Activated CD4-positive, alpha-beta T cell treated with anti-CD3 and anti-CD28 coated beads for 48 hours (primary cell): ENCODE data around the gene GDI1.
"Not testable (repeated sequence)": the region's sequence is repeated elsewhere in the genome, so short reads cannot be mapped to it uniquely, and the experiment has no call there.

Experiments used
- DNase-seq: peaks from one replicate; pipeline ENCODE4 v3.0.0-alpha.2; 2020

Gene GDI1

DNA sequence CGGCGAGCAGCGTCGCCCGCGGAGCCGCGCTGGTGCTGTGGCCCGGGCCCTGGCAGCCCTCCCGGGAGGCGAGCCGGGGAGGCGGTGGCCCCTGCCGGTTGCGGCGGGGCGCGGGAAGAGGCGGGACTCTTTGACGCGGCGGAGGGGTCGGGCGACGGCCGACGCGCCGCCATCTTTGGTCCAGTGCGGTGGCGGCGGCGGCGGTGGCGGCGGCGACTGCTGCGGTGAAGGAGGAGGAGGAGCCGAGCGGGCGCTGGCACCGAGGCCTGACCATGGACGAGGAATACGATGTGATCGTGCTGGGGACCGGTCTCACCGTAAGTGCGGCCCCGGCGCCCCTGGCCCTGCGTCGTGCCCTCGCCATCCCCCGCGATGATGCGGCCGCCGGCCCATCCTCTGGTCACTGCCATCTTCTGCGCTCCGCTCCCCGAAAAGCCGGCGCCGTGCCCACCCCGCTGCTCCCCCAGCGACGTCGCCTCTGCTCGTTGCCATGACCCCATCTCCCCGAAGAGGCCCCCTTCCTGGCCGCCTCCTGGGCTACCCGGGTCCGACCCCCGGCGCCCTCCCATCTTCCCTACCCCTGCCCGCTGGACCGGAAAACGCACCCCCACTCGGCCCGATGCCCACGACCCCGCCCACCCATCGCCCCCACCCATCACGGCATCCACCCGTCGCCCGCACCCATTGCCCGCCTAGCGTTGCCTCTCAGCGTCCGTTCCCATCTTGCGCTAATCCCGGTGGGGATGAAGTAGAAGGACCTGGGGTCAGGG is at the start of gene GDI1:
Gene GDI1 (plus strand): TSS at position 172 of the 770 bp plus-strand sequence. CDS start 101 bp downstream, at position 273.
- peak; percentile 58 for DNase-seq

DNA sequence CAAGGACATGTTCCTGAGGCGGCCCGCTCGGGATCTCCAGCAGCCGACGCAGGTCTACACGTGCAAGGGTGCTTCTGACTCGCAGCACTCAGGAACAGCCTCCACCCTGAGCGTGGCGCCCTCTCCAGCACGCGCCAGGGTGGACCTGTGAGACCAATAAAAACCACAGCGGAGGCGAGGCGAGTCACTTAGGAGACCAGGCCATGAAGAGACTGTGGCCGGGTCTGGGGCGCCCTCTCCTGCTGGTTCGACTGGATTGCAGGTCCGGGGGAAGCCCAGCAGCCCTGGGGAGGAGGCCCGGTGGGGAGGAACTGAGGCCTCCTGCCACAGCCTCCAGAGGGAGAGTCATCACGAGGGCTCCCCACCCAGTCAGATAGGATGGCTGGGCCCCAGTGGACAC is 48.9 kb upstream of the GDI1 start:
- not testable (repeated sequence) for DNase-seq

DNA sequence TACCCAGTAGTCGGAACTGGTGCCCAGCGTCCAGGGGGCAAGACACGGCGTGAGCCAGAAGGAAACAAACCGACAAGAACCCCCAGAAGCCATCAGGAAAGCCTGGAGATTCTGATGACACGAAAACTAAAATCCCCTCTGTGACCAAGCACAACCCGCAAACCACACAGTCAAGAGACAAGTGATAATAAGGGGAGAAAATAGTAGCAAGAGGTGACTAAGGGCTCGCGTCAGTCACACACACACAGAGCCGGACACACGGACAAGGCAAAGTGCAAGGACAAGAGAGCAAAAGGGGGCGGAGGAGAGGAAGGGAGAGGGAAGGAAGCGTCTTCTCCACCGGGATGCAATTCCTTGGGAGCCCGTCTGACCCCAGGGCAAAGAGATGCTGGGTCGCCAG is 48.3 kb upstream of the GDI1 start:
- not testable (repeated sequence) for DNase-seq

DNA sequence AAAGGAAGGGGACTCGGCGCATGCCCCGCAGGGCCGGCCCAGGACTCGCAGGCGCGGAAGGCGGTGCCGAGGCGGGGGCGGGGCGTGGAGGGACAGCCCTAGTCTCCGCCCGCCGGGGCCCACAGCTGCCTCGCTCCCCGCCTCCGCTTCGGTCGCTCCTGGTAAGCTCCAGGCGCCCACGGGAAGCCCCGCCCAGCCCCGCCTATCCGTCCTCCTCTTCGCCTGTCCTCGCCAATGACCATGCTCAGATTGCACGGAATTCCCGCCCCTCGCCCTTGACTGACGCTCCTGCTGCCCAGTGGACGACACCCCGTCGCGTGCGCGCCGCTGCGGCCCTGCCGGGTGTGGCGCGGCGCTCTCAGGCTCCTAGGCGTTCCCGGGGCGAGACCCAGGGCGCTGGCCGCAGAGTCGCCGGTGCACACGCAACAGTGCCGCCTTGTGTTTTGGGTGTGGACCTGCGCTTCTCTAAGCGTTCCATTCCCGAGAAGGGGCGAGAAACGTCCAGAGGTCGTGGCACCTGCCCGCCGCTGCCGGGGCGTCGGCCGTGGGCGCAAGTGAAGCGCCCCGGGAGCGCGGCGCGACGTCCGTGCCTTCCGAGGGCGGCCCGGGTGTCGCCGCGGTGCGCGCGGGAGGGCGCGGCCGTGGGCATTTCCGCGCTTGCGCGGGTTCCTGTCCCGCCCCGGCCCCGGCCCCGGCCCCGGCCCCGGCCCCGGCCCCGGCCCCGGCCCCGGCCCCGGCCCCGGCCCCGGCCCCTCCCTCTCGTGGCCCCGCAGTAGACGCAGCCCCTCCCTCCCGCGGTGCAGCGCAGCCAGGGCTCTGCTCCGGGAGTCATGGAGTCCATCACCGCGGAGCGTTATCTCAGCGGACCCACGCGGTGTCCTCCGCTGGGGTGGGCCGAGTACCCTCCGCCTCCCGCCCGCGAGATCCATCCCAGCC is 46.9 kb upstream of the GDI1 start:
- DNase-seq = not testable (repeated sequence)

DNA sequence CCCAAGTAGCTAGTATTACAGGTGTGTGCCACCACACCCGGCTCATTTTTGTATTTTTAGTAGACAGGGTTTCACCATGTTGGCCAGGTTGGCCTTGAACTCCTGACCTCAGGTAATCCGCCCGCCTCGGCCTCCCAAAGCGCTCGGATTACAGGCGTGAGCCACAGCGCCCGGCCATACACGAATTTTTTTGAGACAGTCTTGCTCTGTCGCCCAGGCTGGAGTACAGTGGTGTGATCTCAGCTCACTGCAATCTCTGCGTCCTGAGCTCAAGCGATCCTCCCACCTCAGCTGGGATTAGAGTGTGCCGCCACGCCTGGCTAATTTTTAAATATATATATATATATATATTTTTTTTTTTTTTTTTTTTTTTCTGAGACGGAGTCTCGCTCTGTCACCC is 40.6 kb upstream of the GDI1 start:
- not testable (repeated sequence) for DNase-seq

DNA sequence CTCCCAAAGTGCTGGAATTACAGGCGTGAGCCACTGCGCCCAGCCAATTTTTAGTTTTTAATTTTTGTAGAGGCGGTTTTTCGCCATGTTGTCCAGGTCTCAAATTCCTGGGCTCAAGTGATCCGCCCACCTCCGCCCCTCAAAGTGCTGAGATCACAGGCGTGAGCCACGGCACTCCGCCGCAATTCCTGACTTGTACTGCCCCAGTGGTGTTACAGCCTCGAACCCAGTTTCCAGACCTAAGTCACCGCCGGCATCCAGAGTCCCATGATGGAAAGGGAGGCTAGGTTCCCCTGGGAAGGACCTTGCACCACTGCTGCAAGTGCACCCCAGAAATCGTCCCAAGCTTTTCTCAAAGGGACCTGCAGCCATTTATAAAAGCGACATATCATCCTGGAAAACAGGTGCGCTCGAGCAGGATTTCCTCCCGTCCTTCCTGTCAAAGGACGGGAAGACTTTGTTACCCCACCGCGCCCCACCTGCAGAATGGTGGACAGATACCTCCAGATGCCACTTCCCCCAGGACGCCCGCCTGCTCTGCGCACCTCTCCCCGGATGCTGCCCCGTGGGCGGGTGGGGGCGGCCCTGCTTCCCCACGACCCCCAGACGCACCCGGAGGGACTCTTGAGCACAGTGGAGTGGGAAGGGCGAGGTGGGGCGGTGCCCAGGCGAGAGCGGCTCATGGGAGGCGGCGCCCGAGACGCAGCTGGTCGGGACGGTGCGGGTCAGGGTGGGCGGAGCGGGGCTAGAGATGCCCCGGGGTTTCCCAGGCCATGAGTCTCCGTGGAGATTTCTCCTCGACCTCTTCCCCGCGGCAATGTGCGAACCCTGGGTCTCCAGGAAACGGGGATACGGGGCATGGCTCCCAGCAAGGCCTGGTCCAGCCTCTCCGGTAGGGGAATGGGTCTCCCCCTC is 39.7 kb upstream of the GDI1 start:
- DNase-seq = peak; percentile 75

DNA sequence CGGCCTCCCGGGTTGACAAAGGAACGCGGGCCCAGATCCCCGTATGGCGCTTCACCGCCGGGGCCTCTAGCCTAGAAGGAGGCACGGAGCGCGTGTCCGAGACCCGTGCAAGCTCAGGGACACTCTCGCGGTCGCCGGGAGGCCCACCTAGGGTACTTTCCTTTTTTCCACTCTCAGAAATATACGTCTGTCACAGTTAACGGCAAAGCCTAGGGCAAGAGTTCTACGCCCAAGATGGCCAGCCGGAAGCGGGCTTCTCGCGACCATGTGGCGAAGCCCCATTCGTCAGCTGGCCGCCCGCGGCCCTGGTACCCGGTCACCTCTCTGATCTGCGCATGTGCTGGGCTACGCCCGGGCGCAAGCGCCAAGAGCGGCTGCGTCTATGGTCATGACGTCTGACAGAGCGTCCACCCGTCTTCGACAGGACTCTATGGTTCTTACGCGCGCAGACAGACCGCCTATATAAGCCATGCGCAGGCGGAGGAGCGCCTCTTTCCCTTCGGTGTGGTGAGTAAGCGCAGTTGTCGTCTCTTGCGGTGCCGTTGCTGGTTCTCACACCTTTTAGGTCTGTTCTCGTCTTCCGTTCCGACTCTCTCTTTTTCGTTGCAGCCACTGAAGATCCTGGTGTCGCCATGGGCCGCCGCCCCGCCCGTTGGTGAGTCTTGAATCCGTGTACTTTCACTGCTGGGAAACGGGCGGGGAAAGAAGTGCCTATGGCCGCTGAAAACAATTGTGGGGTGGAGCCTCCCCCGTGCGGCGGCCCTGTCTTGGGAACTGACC is 38.9 kb upstream of the GDI1 start, which contains the start of gene RPL10:
Gene RPL10 (plus strand): TSS at position 490 of the 780 bp plus-strand sequence. CDS start 143 bp downstream, at position 633.
- DNase-seq = peak; percentile 93

DNA sequence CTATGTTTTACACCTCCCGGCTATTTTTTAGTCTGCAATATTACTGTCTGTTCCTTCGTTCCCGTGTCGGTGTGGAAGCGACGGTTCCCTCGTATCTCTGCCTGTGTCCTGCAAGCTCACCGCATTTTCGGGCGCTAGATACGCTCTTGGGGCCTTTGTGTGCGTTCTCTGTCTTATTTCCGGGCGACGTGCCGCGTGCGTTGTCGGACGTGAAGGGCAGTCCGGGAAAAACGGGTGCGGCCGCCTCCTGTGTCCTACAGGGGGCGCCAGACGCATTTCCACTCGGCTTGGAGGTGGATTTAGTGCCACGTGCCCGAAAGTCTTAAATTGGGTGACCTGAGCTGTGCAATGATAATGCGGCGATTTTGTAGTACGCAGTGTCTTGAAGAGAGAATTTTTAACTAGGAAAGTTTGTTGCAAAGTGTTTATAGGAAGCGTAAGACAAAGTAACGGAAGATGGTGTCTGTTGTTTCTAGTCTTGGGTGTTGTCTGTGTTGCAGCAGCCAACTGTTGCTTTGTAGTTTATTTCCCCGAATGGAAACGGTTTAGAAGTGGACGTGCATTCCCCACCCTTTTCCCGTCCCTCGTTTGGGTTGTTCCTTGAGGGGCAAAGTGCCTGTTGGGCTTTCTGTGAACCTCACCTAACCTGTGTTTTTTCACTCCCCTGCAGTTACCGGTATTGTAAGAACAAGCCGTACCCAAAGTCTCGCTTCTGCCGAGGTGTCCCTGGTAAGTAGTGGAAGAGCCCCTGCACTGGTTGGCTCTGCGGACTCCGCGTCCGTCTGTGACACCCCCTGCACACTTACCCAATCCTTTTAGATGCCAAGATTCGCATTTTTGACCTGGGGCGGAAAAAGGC is 38.1 kb upstream of the GDI1 start:
- DNase-seq = peak; percentile 85

DNA sequence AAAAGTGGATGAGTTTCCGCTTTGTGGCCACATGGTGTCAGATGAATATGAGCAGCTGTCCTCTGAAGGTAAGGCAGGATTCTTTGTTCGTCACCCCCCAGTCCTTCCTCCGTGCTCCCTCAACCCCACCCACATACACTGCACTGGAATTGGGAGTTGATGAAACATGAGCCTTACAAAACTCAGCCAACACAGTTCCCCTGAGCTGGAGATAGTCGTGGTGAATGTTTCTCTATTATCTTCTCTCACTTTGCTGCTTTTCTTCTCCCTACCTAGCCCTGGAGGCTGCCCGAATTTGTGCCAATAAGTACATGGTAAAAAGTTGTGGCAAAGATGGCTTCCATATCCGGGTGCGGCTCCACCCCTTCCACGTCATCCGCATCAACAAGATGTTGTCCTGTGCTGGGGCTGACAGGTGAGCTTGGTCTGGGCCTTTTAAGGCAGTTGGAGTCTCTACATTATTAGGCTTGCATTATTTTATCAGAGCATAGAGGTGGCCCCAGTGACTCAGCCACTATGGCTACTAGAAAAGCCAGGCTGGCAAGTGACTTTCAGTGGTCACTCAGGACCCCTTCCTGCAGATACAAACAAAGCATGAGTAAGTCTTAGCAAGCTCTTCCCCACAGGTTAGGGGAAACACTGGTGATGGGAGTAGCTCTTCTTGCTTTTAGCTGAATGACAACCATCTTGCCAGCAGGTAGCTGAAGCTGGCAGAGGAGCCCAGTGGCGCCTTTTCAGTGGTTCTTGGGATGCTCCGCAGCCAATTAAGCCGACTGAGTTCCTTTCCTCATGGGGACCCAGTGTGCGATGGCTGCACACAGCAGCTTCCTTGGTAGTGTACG is 37.2 kb upstream of the GDI1 start:
- peak; percentile 38 for DNase-seq

DNA sequence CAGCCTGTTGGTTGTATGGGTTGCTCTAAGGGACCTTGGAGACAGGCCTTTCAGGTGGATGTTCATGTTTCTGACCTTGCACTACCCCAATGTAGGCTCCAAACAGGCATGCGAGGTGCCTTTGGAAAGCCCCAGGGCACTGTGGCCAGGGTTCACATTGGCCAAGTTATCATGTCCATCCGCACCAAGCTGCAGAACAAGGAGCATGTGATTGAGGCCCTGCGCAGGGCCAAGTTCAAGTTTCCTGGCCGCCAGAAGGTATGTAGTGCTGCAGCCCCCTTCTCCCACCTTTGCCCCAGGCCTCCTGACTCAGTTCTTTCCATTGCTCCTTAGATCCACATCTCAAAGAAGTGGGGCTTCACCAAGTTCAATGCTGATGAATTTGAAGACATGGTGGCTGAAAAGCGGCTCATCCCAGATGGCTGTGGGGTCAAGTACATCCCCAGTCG is 36.6 kb upstream of the GDI1 start:
- not testable (repeated sequence) for DNase-seq

DNA sequence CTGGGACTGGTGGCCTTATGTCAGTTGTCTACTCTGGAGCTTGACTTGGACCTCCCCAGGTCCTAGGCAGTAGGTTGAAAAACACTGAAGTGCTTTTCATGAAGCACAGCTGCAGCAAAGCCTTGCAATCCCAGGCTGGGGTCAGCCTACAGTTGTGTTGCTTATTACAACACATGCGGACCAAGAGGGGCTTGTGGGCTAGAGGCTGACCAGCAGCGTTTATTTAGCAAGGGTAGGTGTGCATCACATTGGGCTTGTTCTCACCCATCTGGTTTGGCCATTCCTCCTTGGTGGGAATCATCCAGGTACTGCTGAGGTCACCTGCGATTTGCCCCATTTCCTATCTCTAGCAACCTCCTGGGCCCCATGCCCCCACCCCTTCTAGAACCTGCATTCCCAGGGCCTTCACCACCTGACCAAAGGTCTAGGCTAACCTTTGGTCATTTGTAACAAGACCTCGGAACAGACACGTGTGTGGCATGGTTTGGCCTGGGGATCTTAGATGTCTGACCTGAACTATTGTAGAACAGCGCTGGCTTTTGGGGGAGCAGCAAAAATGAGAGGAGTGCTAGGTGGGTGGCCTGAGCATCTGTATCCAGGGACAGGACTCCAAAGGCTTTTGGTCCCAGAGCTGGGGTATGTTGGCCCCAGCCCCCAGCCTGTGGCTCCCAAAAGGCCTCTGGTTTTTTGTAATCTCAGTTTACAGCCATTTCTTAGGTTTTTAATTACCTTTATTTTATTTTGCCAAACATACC is 35.7 kb upstream of the GDI1 start:
- peak; percentile 57 for DNase-seq

DNA sequence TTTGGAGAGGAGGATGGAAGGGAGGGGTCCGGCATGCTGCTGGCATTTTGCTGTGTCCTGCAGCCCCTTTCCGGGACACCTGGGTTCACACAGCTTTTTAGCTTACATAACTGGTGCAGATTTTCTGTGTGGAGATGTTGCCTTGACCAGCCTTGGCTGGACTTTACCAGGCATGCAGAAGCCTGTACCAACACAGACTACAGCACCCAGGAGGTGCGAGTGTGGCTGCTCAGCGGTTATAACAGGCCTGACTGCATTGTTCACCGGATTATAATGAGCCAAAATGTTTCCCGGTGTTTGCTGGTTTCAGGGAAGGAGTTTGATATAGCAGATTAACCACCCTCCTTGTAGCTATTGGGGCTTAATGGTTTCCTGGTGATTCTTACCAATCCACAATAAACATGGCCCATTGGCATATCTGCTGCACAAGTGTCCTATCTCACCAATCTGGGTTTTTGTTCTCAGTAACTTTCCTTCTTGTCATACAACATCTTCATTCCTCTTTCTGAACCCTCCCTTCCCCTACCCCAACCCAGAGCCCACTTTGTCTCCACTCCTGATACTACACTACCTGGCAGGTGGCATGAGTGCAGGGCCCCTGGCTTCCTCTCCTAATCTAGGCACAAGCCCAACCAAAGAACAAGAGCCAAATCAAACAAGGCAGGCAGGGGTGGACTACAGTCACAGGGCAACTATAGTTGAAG is 34.9 kb upstream of the GDI1 start:
- no peak for DNase-seq

DNA sequence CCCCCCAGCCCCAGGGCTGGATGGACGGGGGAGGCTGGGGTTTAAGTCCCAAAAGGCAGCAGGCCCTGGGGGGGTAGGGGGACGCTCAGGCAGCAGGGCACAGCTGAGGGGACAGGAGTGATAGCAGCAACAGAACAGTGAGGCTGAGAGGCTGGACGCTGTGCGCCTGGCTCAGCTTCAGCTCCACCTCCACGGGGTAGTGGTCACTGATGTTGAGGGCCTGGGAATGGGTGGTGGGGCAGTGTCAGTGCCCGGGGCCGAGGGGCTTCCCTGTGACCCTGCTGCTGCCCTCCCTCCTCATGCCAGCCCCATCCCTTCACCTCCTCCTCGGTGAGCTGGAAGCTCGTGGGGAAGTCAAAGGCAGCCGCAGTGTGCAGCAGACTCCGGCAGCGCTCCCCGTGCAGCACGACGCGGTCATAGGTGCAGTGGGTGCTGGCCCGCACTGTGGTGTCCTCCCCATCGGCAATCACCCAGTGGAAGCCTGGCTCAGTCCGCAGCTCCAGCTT is 34.3 kb upstream of the GDI1 start:
- DNase-seq = no peak

DNA sequence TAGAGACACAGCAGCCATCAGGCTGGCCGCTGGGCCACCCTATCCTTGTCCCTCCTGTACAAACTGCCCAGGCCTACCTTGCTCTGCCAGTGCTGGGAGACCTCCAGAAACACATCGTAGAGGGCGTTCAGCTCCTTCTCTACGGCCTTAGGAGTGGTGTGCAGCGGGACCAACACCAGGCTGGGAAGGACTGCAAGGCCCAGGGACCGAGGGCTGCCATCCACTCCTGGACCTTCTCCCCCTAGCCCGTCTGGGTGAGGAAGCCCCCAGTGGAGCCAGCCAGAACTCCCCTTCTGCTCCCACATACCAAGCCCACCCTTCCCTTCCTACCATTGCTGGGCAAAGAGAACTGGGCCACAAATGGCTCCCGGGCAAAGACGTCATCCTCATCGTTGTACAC is 33.8 kb upstream of the GDI1 start:
- no peak for DNase-seq

DNA sequence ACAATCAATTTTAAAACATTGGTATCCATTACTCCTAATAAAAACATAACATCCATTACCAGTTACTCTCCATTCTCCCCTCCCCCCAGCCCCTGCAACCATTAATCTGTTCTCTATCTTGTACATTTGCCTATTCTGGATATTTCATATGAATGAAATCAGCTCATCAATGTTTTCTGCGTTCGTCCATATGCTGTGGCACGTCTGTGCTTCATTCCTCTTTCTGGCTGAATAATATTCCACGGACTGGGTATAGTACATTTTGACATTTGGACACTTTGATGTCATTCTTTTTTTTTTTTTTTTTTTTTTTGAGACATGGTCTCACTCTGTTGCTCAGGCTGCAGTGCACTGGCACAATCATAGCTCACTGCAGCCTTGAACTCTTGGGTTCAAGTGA is 33.1 kb upstream of the GDI1 start:
- no peak for DNase-seq

DNA sequence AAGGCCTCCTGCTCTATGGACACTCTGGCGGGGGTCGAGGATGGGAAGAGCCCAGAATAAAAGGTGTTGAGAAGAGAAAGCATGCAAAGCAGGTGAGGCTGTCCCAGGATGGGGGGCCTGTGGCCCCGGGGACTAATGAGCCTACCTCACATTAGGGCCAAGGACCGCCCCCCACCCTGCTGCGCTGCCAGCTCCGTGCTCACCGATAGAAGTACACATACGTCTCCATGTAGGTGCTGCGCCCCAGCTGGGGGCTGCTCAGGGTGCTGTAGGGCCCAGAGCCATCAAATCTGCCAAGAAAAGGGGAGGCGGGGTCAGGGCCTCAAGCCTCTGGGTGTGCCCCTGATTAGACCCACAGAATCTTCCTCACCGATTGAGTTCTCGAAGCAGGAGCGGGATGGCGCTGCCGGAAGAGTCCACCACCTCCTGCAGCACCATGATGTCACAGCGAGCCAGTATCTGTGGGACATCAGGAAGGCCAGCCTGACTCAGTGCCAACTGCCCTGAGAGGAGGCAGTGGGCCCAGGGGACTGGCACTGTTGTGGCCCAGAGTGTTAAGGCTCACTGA is 32.2 kb upstream of the GDI1 start:
- no peak for DNase-seq

DNA sequence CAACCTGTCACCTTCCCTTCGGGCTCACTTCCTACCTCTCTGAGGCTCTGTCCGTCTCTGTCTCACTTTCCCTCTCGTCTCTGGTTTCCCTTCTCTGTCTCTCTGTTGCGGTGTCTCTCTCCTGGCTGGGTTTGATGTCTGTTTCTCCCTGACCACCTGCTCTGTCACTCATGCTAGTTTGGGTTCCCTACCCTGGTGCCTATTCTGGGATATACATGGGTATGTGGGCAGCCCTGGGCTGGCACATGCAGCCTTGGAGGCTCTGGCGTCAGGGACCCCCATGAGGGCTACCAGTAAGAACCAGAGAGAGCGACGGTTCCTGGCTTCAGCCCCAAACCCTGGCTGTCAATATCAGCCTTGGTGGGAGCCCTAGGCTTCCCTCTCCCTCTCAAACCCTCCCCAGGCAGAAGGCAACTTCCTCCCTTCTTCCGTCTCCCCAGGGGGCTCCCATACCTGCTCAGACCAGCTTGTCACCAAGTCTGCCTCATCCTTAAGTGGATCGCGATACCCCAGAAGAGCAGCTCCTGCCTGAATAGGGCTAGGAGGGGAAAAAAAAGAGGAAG is 28.2 kb upstream of the GDI1 start:
- DNase-seq = no peak
